DND-41 (cell line): ENCODE measurements around the gene SPIC.

Source experiments
- CTCF ChIP-seq: IDR thresholded peaks from 2 replicates; pipeline ENCODE4 v1.5.1; 2012; ENCODE audit warnings: borderline replicate concordance, low read length, moderate library complexity, mild to moderate bottlenecking; ENCODE audit not compliant: poor library complexity, severe bottlenecking; ENCODE audit errors: extremely low read depth
- EZH2 ChIP-seq: IDR thresholded peaks from 3 replicates; pipeline ENCODE4 v1.6.1; 2012; ENCODE audit warnings: borderline replicate concordance, low read depth, mild to moderate bottlenecking, moderate library complexity, low read length, inconsistent platforms; ENCODE audit not compliant: severe bottlenecking

GRCh38 chr12:101536069-101536674 lies 61.0 kb downstream of the SPIC start:
- no peak for TF ChIP-seq EZH2
- TF ChIP-seq CTCF, result no peak
